Smooth muscle cell of the brain vasculature (primary cell): ENCODE results near the gene FNDC3B.
"Not testable (repeated sequence)": the region's sequence is repeated elsewhere in the genome, so short reads cannot be mapped to it uniquely, and the experiment has no call there.

Experiments
- DNase-seq: peaks from one replicate; pipeline ENCODE4 v3.0.0-alpha.2; 2012; ENCODE audit warnings: low read depth, low spot score

FNDC3B gene

GRCh38 chr3:172031996-172032395 lies 7.4 kb upstream of the FNDC3B start:
- no peak for DNase-seq

- no peak for DNase-seq
These were observed 6.0 kb upstream of the FNDC3B start for GRCh38 chr3:172033396-172033795.

GRCh38 chr3:172034786-172035685 lies 4.3 kb upstream of the FNDC3B start:
- DNase-seq = no peak

GRCh38 chr3:172036541-172037215 lies 2.7 kb upstream of the FNDC3B start:
- no peak for DNase-seq

GRCh38 chr3:172038798-172039435 lies 461 bp upstream of the FNDC3B start:
- DNase-seq = no peak

GRCh38 chr3:172040078-172040980 lies 951 bp downstream of the FNDC3B start:
- peak; percentile 49 for DNase-seq

GRCh38 chr3:172040981-172041963 lies 1.9 kb downstream of the FNDC3B start:
- no peak for DNase-seq

GRCh38 chr3:172042136-172042662 lies 2.8 kb downstream of the FNDC3B start:
- DNase-seq = no peak

- DNase-seq = not testable (repeated sequence)
These were observed 3.3 kb downstream of the FNDC3B start for GRCh38 chr3:172042663-172043179.

- no peak for DNase-seq
These were observed 3.9 kb downstream of the FNDC3B start for GRCh38 chr3:172043233-172043632.

- no peak for DNase-seq
These were observed 4.4 kb downstream of the FNDC3B start for GRCh38 chr3:172043766-172044165.

GRCh38 chr3:172044833-172045585 lies 5.6 kb downstream of the FNDC3B start:
- DNase-seq = no peak

- no peak for DNase-seq
These were observed 7.0 kb downstream of the FNDC3B start for GRCh38 chr3:172046268-172046915.

- no peak for DNase-seq
These were observed 8.3 kb downstream of the FNDC3B start for GRCh38 chr3:172047567-172048115.

- DNase-seq = no peak
These were observed 9.2 kb downstream of the FNDC3B start for GRCh38 chr3:172048599-172048998.

- no peak for DNase-seq
These were observed 12.1 kb downstream of the FNDC3B start for GRCh38 chr3:172051310-172051956.

GRCh38 chr3:172051957-172052354 lies 12.6 kb downstream of the FNDC3B start:
- no peak for DNase-seq

- DNase-seq = no peak
These were observed 13.0 kb downstream of the FNDC3B start for GRCh38 chr3:172052405-172052804.
